SU-DHL-6 (cell line): ENCODE data around the gene MTHFSD.

ENCODE experiments used
- H2AFZ ChIP-seq: fragments of 200-600 bp; sonication (generic); 2 replicates; pipeline ENCODE4 v1.6.1; 2014; ENCODE audit warnings: low read depth, mild to moderate bottlenecking, moderate library complexity, mixed read lengths, antibody characterized with exemption, low read length; ENCODE audit not compliant: severe bottlenecking
- H3F3A ChIP-seq: fragments of 200-600 bp; shearing (Covaris generic); 2 replicates; pipeline ENCODE4 v1.6.0; 2016; ENCODE audit warnings: antibody characterized with exemption, mild to moderate bottlenecking; ENCODE audit not compliant: insufficient read depth
- H3K27ac ChIP-seq: fragments of 200-600 bp; sonication (generic); 2 replicates; pipeline ENCODE4 v1.5.1; 2016; ENCODE audit warnings: low read depth, mild to moderate bottlenecking, low read length, moderate library complexity, mixed read lengths
- H3K27me3 ChIP-seq: fragments of 200-600 bp; sonication (generic), shearing (Covaris generic); 2 replicates; pipeline ENCODE4 v1.6.0; 2014; ENCODE audit warnings: mild to moderate bottlenecking, low read length
- H3K36me3 ChIP-seq: fragments of 200-600 bp; sonication (generic); 2 replicates; pipeline ENCODE4 v1.6.1; 2014; ENCODE audit warnings: mild to moderate bottlenecking, low read length, mixed read lengths
- H3K4me2 ChIP-seq: fragments of 300-600, 200-600 bp; shearing (Covaris generic), sonication (generic); 2 replicates; pipeline ENCODE4 v1.6.0; 2014; ENCODE audit warnings: low read length, low read depth, mild to moderate bottlenecking; ENCODE audit not compliant: poor library complexity, severe bottlenecking
- H3K4me3 ChIP-seq: fragments of 200-600 bp; sonication (generic); 2 replicates; pipeline ENCODE4 v1.5.1; 2014; ENCODE audit warnings: antibody characterized with exemption, low read length, mild to moderate bottlenecking, mixed read lengths; ENCODE audit not compliant: insufficient read depth, poor library complexity, severe bottlenecking
- H3K79me2 ChIP-seq: fragments of 200-600 bp; sonication (generic); 2 replicates; pipeline ENCODE4 v1.6.1; 2014; ENCODE audit warnings: mild to moderate bottlenecking, low read length, moderate library complexity; ENCODE audit not compliant: insufficient read depth
- H3K9ac ChIP-seq: fragments of 200-600 bp; sonication (generic); 2 replicates; pipeline ENCODE4 v1.7.0; 2014; ENCODE audit warnings: mild to moderate bottlenecking, low read length
- H3K9me2 ChIP-seq: fragments of 200-600 bp; sonication (generic); replicated peaks from 2 replicates; pipeline ENCODE4 v1.6.1; 2014; ENCODE audit warnings: low read length; ENCODE audit not compliant: insufficient read depth
- H3K9me3 ChIP-seq: fragments of 200-600 bp; sonication (generic); 2 replicates; pipeline ENCODE4 v1.6.1; 2014; ENCODE audit warnings: low read length, mixed read lengths; ENCODE audit not compliant: insufficient read depth
- H4K20me1 ChIP-seq: fragments of 200-600 bp; sonication (generic); 2 replicates; pipeline ENCODE4 v1.6.1; 2014; ENCODE audit warnings: low read depth, mild to moderate bottlenecking, antibody characterized with exemption, low read length, moderate library complexity, mixed read lengths
- EZH2phosphoT487 ChIP-seq: fragments of 200-600 bp; sonication (generic), shearing (Covaris generic); conservative IDR thresholded peaks from 2 replicates; pipeline ENCODE4 v1.6.1; 2018; ENCODE audit warnings: mild to moderate bottlenecking, antibody characterized with exemption, low read length, moderate library complexity, mixed read lengths
- TF ChIP-seq, protein P1 (sequence below): fragments of 200-600 bp; sonication (generic); IDR thresholded peaks from one replicate; pipeline ENCODE4 v1.5.1; 2017; ENCODE audit warnings: antibody characterized with exemption, mild to moderate bottlenecking, low read length, moderate library complexity; ENCODE audit not compliant: insufficient read depth, poor library complexity, severe bottlenecking

Gene MTHFSD

DNA sequence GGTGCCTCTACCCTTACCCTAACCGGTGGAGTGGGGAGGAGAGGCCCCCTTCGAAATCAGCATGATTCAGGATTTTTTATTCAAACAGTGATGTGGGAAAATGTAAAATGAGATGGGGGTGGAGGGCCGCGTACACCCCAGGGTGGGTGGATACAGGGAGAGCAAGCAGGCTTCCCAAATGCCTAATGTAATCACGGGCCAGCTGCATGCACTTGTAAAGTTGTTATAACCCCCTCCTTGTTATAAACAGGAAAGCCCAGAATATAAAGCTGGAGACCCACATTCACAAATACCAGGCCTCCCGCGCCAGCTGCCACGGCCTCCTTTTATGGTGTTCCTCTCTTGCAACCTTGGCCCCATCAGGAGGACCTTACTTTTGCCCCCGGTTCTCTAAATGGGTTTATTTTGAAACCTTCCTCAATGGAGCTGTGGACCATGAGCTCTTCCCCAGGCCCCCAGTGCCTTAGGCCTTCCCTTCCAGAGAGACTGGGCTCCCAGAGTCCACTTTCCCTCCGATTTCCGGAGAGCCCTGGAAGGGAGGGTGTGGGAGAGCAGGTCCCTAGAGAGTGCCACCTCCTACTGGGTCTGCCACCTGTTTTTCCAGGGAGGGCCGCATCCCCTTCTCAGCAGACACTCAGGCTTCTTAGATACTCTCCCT, 22.4 kb upstream of the MTHFSD start:
- Histone ChIP-seq H3K9me2 (no peaks in the 10 kb centered on the region), H2AFZ (no peak overlapping the region), H3K27ac (no peak overlapping the region), H3K79me2 (no peaks in the 10 kb centered on the region), H3F3A (no peaks in the 10 kb centered on the region), H3K4me3 (no peak overlapping the region), H3K4me2 (no peak overlapping the region), H3K9me3 (no peaks in the 10 kb centered on the region), H3K36me3 (no peaks in the 10 kb centered on the region), H4K20me1 (no peaks in the 10 kb centered on the region), H3K27me3 (no peaks in the 10 kb centered on the region), H3K9ac (no peak overlapping the region)
- TF ChIP-seq EZH2phosphoT487: no peak
- TF ChIP-seq, protein P1, sequence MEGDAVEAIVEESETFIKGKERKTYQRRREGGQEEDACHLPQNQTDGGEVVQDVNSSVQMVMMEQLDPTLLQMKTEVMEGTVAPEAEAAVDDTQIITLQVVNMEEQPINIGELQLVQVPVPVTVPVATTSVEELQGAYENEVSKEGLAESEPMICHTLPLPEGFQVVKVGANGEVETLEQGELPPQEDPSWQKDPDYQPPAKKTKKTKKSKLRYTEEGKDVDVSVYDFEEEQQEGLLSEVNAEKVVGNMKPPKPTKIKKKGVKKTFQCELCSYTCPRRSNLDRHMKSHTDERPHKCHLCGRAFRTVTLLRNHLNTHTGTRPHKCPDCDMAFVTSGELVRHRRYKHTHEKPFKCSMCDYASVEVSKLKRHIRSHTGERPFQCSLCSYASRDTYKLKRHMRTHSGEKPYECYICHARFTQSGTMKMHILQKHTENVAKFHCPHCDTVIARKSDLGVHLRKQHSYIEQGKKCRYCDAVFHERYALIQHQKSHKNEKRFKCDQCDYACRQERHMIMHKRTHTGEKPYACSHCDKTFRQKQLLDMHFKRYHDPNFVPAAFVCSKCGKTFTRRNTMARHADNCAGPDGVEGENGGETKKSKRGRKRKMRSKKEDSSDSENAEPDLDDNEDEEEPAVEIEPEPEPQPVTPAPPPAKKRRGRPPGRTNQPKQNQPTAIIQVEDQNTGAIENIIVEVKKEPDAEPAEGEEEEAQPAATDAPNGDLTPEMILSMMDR: no peak

DNA sequence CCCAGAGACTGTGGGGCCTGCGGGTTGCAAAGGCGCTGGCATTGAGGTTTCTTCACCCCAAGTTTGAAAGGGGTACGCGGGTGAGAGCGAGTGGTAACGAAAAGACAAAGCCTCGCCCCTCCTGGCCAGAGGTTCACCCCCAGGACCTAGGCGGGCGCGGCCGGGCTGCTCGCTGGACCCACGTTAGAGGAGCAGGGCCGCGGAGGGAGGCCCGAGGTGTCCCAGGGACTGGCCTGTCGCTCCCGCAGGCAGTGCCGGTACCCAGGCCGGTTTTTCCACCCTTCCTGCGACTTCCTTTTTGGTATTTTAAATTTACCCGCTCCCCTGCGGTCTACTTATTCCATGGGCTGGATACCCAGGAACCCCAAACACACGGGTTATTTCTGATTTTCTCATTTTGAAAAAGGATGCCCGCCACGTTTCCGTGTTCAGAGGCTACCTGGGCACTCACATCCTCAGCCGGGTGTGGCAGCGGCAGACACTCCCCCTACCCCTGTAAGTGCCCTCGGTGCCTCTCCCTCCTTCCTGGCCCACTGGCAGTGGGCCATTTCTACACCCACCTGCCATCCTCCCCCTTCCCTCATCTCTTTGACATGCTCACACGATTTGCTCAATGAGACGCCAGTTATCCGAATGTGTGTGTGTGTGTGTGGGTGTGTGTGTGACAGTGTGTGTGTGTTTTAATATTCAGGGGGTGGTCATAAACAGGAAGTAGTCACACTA, 21.7 kb upstream of the MTHFSD start:
- Histone ChIP-seq H3K36me3 (no peaks in the 10 kb centered on the region), H3K9ac (no peak overlapping the region), H2AFZ (no peak overlapping the region), H3K27me3 (no peaks in the 10 kb centered on the region), H3K4me3 (no peak overlapping the region), H3K9me2 (no peaks in the 10 kb centered on the region), H3K9me3 (no peaks in the 10 kb centered on the region), H3K4me2 (no peak overlapping the region), H3K79me2 (no peaks in the 10 kb centered on the region), H3F3A (no peaks in the 10 kb centered on the region), H4K20me1 (no peaks in the 10 kb centered on the region), H3K27ac (no peak overlapping the region)
- no peak for TF ChIP-seq EZH2phosphoT487
- TF ChIP-seq, protein P1: no peak

GRCh38 chr16:86575754-86576557, 20.9 kb upstream of the MTHFSD start:
- H4K20me1 ChIP-seq: no peaks in the 10 kb centered on the region
- no peaks in the 10 kb centered on the region for H3F3A ChIP-seq
- no peak overlapping the region for H3K4me3 ChIP-seq
- H3K9ac ChIP-seq: no peak overlapping the region
- H2AFZ ChIP-seq: no peak overlapping the region
- H3K9me2 ChIP-seq: no peaks in the 10 kb centered on the region
- no peaks in the 10 kb centered on the region for H3K79me2 ChIP-seq
- TF ChIP-seq, protein P1: no peak
- no peak for TF ChIP-seq EZH2phosphoT487
- no peak overlapping the region for H3K27ac ChIP-seq
- no peaks in the 10 kb centered on the region for H3K27me3 ChIP-seq
- H3K9me3 ChIP-seq: no peaks in the 10 kb centered on the region
- no peak overlapping the region for H3K4me2 ChIP-seq
- H3K36me3 ChIP-seq: no peaks in the 10 kb centered on the region
